HG02763 (cell line): ENCODE measurements around the gene ONECUT1.

Source experiments
- ATAC-seq: cut with Tn5 transposase; IDR thresholded peaks from one replicate; pipeline ENCODE4 v1.9.1; 2021; ENCODE audit warnings: mild to moderate bottlenecking, moderate library complexity; ENCODE audit not compliant: unreplicated experiment

Gene ONECUT1

DNA sequence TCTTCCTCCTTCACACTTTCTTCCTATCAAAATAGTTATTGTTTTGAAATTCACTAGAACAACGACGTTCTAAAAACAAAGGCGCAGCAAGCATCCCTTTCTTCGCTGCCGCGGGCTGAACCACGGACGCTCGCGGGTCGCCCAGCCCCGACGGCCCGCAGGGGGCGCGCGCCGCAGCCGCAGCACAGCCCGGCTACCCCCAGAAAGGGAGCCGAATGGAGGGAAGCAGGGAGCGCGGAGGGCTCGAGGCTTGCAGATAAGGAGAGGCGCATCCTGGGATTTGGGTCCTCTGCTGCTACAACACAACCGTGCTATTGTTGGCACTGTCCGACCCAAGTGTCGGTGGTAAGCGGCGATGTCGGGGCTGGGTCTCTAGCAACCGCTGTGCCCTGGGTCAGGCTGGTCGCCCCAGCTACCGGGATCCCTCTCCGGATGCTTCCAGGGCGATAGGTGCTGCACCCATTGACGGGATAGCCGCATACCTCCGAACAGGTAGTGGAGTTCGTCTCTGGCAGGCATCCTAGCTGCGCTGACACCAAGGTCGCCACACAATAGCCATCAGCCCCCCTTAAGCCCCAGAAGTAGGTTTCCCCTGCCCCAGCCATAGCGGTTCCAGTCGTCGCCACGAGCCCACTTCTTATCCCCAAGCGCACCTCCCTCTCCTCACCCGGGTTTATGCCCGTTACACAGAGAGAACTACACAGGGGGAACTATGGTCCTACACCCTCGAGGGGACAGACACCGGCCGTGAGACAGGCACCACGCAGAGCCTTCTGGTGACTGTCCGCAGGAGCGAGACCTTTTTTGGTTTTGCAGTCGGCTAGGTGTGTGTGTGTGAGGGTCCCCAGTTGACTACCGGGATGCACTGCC, 6.0 kb downstream of the ONECUT1 start:
- no peak for ATAC-seq

DNA sequence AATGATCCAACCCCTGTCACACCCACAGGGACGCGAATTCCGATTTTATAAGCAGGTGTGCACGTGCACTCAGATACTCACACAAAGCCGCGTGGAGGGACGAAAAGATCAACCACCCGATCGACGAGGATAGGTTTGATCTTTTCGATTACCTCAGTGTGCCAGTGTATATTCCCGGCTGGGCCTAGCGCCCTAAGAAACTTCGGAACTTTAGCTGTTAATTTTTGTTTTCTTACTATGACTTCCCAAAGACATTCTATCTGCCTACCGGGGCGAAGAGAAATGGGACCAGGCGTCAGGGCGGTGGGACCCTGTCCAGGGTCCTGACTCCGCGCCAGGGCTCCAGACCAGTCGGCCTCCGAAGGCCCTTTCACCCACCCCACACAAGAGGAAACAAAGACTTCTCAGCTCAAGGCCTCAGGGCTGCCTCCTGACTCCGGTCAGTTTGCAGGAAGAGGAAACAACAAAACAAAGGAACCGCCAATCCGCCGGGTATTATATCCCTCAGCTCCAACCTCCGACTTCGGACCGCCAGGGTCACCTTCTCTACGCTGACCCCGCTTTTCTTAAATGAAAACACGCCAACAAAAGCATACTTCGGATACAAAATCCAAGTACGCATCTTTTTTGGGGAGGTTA, 6.8 kb downstream of the ONECUT1 start:
- ATAC-seq: no peak

DNA sequence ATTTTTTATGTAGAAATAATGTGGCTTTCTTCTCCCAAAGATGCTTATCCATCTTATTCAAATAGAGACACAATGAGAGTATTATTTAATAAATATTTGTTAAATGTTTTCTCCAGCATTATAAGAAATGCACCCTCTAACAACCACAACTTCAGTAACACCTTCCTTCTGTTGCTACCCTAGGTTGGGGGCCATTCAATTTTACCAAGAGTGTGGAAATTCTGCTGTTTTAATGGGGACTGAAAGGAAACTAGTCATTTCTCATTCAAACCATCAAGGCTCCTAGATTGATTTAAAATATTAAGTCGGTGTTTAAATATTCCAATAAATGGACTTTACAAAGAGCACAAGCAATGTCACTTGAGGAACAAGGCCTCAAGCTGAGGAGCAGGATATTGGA, 7.6 kb downstream of the ONECUT1 start:
- no peak for ATAC-seq

DNA sequence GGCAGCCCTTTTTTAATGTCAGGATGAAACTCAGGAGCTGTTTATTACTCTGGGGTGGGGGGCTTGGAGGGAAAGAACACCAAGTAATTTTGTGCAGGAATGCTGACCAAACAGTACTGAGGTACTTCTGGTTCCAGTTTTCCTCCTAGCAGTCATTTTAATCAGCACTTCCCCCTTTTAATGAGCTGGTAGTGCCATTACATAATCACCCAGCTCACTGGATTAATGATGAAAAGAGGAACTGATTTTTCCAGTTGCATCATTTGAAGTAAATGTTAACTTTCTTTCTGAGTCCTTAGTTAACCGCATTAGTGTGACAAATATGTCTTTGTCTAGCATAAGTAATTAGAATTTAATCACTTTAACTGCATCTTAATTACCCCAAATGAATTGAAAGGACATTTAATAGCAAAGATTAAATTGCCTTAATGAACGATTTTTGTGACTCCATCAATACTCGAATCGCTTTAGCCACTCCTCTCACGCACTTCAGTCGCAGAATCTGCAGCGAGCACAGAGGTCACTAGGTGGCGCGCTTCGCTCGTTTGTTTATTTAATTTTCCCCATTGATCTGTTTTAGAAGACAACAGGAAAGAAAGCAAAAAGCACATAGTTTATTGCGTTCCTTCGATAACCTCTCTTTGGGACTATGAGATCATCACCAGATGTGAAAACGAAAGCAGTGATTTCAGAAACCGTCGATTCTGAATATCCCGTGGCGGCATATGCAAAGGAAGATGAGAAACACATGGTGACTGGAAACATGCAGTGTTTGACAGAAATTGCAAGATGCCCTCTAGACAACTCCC, 9.8 kb downstream of the ONECUT1 start:
- peak; percentile 59 for ATAC-seq

DNA sequence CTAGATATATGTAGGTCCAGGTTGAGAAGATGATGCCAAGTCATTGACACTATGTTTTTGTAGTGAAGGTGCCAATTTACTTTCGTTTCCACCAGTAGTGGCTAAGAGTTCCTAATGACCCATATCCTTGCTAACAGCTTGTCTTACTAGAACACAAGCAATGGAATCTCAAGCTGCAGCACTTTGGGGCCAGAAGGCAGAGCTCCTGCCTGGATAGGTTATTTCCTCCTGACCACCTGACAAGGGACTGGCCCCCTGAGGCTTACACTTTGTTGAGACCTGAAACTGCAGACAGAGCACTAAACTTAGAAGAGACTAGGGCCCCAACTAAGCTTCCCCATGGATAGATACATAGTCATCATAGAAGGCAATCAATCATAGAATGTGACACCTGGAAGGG, 11.7 kb downstream of the ONECUT1 start:
- ATAC-seq: no peak

DNA sequence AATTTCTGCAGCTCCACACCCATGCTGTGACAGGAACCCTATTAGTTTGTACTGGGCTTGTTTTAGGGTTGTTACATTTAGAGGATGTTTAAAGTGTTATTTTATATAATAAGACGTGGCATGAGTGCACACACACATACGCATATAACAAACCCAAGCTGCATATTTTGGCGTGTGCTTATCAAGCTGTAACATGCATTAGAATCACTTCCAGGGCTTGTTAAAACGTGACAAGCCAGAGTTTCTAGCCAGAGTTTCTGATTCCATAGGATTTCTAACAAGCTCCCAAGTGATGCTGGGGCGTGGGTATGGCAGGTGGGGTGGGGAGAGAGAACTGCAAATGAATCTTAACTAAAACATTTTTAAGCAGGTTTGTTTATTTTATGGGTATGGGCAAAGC, 17.4 kb downstream of the ONECUT1 start:
- no peak for ATAC-seq

DNA sequence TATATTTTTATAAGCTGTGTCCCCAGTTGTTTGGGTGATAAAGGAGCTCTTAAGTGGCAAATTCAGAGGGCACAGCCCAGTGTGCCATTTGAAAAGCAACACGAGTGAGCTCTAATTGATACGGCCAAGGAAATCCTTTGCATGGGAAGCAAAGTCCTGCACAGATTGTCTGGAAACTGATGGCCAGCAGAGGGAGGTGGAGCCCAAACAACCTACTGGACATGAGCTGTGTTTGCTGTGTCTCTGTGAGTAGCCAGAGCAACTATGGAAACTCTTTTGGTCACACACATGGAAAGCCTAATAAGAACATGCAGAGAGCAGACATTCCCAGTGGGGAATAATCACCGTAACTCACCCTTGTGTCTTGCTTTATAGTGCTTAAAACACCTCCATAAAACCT, 24.4 kb downstream of the ONECUT1 start:
- ATAC-seq: no peak

DNA sequence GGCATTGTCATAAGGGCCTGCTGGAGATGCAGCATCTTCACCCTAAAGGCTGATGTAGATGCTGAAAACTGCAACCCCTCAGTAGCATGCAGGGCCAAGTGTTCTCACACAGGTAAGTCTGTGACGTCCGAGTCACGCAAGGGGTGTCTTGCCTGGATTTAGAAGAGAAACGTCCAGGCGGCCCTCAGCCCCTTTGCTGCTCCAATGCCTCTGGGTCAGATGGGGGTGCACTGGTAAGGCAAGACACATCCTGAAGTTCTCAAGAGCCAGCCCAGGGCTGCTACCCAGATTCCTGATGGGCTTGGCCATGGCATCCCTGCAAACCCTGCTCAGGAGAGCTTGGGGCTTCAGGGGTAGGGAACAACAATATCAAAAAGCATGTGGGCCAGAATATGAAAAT, 25.4 kb downstream of the ONECUT1 start:
- no peak for ATAC-seq

DNA sequence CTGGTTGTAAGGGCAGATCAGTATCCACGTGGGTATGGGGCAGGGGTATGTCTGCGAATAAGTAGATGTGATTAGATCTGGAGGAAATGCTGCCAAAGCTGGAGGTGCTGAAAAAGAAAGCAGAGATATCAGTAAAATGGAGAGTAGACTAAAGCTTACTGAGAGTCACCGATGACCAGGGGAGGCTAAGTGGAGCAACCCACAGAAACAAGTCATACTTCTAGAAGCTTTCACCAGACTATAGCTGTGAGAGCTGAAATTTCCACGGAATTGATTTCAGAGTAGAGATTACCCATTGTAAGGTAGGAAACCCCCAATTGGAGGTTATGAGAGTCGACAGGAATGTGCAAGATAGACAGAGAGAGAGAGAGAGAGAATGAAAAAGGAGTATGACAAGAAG, 27.5 kb downstream of the ONECUT1 start:
- ATAC-seq: no peak

DNA sequence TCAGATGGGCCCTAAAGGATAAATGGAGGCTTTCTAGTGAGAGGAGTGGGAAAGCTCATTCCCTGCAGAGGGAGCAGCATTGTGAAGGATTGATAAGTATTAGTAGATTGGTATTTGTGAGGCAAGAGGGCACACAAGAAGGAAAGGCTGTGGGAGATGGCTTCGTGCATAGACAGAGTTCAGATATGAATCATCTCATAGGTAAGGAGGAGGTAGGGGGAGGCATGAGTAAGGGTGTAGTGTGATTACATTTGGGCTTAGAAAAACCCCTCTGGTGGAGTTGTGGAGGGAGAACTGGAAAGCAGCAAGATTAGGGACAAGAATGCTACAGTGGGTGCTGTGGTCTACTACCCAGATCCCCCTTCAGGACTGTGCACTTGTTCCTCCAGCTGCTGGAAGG, 29.6 kb downstream of the ONECUT1 start:
- no peak for ATAC-seq

DNA sequence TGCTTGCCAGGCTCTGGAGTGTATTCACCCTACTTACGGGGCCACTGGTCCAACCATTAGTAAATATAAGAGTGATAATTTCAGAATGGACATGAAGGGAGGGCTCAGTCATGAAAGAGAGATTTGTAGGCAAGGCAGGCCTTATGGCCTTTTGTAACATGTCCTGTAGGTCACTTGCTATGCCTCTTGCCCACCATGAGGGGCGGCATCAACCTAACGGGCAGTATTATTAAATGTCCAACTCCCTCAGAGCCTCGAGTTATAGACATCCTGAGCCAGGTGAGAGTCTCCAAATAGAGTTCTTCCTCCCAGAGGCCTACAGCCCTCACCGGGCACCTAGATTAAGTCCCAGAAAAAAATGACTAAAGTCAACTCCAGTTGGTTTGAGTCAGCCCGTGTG, 30.2 kb downstream of the ONECUT1 start:
- ATAC-seq: no peak

DNA sequence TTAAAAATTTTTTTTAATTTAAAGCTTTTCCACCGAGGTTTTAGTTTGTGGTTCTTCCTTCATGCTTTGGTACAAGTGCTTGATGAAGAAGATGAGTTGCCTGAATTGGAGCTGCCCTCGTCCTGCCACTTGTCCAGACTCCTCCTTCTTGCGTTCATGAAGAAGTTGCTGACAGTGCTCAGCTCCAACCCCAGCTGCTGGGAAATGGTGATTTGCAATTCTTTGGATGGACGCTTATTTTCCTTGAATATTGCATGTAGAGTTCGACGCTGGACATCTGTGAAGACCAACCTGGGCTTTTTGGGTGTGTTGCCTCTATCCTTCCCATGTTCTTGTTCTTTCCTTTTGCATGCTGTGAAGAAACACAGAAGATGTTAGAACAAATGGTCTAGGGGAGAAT, 32.6 kb downstream of the ONECUT1 start:
- no peak for ATAC-seq

DNA sequence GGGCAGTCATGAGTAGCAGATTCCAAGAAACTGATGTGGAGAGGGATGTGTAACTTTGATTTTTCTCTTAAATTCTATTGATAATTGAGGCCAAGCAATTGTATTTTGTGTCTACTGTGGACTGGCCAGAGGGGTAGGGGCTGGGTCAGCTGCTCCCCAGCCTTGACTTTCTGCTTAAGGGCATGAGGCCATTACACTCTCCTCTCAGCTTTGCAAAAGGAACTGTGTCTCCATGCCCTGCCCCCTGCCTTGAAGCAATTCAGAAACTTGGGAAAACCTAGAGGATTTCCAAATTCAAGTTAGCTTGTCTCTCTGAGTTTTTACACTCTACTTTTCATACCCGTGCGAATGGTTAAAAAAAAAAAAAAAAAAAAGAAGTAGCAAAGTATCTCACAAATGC, 38.6 kb downstream of the ONECUT1 start:
- no peak for ATAC-seq

DNA sequence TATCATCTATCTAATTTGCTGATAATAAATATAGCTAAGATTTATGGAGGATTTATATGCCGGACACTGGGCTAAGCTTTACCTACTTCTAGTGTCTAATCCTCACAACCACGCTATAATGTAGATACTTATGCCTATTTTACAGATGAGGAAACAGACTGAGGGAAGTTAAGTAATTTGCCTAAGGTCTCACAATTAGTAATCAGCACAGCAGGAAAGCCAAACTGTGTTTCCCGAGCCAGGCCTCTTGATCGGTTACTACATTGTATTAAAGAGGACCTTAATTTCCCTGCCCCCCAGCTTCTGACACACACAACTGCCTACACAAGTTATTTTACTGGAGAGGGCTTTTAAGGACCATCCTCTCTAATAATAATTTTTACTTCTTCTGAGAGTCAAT, 40.9 kb downstream of the ONECUT1 start:
- ATAC-seq: no peak

DNA sequence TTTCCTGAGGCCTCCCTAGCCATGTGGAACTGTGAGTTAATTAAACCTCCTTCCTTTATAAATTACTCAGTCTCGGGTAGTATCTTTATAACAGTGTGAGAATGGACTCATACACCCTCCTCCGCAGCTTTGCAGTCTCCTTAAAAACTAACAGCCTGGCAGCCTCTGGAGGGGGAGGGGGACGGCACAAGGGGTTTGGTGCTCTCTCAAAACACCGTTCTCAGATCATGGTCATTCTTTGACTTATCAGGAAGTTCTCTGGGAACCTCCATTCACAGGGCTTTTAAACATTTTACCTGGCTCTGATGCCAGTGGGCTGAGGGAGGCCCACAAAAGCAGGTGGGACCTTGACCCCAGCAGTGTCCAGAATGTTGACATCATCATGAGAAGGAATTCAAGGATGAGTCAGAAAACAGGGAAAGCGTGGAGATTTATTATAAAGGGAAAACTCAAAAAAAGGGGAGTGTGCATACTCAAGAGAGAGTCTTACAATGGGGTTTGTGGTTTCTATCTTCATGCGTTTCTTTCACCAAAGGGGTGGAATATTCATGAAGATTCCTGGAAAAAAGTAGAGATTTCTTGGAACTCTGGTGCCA, 43.9 kb downstream of the ONECUT1 start:
- no peak for ATAC-seq

DNA sequence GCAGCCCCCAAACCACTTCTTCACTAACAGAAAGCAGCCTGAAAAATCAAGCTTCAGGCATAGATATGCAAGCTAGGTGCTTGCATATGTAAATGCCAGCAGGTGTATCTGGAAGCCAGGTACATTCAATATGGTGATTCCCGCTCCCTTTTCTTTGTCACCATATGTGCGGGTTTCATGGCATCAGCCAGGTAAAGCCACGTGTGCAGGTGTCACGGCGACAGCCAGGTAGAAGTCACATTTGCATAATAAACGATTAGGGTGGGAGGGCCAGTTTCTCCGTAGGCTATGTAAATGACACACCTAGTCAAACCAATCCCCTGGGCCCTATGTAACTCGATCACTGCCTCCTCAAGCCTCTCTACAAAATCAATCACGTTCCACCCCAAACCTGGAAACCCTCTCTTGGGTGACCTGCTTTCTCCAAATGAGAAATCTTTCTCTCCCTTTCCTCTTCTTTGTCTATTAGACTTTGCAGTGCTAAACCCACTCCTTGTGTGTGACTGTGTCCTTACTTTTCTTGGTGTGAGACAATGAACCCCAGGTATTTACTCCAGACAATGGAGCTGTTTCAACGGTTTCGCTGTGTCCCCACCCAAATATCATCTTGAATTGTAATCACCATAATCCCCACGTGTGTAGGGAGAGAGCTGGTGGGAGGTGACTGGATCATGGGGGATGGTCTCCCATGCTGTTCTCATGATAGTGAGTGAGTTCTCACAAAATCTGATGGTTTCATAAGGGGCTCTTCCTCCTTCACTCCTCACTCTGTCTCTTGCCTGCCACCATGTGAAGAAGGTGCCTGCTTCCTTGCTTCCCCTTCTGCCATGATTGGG, 44.6 kb downstream of the ONECUT1 start:
- no peak for ATAC-seq

DNA sequence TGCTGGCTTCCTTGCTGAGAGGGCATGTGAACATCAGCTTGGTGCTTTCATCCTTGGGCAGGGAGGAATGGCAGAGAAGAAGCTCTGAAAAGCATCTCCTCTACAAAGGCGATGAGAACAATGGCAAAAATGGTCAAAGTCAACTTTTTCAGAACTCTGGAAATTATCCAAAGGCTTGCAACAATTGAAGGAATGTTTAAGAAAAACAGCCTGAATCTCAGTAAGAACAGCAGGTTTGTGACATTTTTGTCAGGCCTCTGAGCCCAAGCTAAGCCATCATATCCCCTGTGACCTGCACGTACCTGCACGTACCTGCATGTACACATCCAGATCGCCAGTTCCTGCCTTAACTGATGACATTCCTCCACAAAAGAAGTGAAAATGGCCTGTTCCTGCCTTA, 51.8 kb downstream of the ONECUT1 start:
- ATAC-seq: no peak

DNA sequence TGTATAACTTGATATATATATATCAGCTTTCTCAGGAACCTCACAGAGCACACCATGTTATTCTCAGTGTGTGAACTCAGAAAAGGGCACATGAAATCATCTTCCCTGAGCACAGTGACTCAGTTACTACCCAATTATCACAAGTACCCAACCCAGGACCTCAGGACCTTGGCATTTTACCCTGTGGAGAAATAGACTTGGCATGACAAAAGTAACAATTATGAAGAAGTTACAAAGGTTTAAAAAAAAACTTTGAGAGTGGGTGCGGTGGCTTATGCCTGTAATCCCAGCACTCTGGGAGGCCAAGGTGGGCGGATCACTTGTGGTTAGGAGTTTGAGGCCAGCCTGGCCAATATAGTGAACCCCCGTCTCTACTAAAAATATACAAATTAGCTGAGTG, 52.4 kb downstream of the ONECUT1 start:
- no peak for ATAC-seq

DNA sequence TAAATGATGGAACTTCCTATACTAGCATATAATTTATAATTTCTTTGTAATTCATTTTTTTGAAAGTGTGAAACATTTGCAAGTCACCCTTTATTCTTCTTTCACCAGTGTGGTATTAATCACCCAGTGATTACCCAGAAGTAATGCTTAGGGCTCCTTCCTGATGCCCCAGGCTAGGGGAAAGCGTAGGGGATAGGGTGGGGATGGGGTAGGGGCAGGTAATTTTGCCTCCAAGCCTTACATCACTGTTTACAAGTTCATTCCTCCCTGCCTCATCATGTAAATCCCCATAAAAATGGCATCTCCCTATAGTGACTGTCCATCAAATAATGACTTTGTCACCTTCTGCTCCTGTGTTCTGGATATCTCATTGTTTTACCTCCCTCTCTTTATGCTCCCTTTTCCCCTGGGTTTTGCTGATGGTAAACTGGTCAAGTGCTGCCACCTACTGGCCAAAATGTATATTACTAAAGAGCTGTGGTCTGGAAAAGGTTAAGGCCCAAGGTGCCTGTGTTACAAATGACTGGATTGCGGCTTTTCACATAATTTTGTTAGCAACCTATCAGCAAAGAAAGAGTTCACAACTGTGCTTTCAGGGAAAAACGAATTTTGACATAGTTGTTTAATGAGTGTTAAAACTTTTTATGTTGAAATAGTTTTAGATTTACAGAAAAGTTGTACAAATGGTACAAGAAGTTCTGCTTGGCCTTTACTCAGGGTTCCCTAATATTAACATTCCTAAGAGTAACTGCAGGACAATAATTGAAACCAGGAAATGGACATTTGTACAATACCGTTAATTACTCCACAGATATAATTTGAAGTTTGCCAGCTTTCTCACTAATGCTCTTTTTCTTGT, 54.7 kb downstream of the ONECUT1 start:
- peak; percentile 54 for ATAC-seq

DNA sequence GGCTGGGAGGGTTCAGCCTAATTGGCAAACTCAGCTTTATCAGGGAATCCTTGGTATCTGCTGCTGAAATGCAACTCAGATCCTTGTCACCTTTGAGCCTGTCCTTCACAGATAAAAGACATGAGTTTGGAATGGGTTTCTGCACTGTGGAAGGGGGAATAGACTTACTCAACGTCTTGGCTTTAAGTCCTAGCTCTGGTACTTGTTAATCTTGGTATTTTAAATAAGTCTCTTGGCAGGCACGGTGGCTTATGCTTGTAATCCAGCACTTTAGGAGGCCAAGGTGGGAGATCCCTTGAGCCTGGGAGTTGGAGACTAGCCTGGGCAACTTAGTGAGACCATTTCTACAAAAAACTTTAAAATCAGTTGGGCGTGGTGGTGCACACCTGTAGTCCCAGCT, 55.8 kb downstream of the ONECUT1 start:
- no peak for ATAC-seq
